Middle frontal gyrus (tissue), 1 donor: ENCODE data around the gene KDM4B.

Source experiments
- DNase-seq: peaks from one replicate; pipeline ENCODE4 v3.0.0-alpha.2; 2015; ENCODE audit warnings: low spot score; ENCODE audit errors: extremely low spot score

Gene KDM4B

GRCh38 chr19:5048727-5049553 lies 80.0 kb downstream of the KDM4B start:
- DNase-seq: no peak

DNA sequence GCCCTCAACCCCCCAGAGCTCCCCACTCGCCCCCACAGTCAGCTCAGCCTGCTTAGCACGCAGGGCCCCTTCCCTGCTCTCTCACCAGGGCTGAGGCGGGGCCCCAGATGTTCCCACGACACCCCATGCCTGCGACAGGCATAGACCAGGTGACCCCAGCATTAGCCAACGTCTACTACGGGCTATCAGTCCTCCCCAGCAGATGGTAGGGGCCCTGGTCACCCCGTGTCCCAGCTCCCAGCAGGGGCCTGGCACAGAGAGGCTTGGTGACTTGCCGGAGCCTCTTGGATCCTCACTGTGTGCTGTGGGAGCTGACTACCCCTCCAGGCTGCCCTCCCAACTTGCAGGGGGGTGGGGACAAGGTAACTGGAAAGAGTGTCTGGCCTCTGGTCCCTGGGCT lies 80.6 kb downstream of the KDM4B start:
- DNase-seq: no peak

- no peak for DNase-seq
Observed at GRCh38 chr19:5050067-5050656, 81.2 kb downstream of the KDM4B start.

DNA sequence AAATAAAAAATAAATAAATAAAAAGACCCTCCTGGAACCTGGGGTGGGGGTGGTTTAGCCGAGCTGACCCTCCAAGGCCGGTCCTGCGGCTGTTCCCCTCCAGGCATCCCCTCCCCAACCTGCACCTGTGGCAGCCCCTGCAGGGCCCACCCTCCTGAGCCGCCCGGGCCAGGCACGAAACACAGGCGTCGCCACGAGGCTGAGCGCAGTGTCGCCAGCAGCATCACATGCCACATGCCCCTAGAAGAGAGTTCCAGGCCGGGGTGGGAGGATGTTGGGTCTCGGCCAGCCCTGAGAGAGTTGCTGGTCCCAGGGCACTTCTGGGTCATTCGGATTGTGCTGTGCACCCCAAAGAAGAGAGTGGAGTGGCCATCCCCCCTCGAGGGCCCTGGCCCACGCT lies 82.0 kb downstream of the KDM4B start:
- DNase-seq: no peak

DNA sequence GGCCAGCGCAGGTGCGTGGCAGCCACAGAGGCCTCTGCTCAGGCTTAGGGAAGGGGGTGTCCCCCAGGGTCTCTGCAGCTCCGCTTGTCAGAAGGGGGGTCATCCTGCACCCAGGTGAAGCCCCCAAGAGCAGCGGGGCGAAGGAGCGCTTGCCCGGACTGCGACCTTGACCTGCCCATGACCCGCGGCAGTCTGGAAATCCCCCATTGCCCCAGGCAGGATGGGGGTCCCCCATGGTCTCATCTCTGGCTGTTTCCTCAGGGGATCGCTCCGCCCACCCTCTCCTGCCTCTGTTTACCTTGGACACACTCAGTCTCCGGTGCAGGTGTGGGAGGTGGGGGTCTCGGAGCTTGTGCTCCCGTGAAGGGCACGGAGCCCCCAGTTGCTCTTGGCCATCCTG lies 82.7 kb downstream of the KDM4B start:
- no peak for DNase-seq

DNA sequence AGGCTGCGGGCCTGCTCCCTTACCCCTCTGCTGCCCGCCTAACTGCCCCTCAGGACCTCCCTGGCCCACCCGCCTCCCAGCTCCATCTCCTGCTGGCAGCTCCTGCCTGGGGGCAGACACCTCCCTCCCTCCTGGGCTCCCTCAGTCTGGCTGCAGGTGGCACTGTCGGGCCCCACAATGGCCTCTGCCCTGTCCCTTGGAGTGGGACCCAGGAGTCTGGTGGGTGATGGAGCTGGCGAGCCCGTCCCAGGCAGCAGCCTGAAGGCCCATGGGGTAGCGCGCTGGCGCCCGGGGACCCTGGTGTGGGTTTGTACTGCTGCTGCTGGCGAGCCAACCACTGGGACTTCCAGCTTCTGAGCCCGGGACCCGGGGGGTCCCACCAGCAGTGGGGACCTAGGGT lies 83.6 kb downstream of the KDM4B start:
- DNase-seq: no peak

GRCh38 chr19:5052945-5053485 lies 84.1 kb downstream of the KDM4B start:
- no peak for DNase-seq

DNA sequence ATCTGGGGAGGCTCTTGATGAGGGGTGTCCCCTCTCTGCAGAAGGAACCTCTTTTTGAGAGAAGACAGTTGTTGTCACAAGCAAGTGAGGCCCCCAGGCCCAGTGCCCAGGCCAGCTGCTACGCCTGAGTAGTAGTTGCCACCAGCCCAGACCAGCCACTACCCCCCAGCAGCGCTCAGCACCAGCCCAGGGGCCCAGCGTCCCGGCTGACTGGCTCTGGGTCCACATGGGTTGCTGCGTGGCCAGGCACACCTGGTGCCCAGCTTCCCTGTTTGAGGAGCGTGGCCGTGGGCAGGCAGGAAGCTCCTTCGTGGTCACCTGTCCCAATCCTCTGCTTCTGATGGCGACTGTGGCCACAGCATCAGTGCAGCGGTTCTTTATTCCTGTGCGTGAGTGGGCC lies 84.7 kb downstream of the KDM4B start:
- DNase-seq: no peak

DNA sequence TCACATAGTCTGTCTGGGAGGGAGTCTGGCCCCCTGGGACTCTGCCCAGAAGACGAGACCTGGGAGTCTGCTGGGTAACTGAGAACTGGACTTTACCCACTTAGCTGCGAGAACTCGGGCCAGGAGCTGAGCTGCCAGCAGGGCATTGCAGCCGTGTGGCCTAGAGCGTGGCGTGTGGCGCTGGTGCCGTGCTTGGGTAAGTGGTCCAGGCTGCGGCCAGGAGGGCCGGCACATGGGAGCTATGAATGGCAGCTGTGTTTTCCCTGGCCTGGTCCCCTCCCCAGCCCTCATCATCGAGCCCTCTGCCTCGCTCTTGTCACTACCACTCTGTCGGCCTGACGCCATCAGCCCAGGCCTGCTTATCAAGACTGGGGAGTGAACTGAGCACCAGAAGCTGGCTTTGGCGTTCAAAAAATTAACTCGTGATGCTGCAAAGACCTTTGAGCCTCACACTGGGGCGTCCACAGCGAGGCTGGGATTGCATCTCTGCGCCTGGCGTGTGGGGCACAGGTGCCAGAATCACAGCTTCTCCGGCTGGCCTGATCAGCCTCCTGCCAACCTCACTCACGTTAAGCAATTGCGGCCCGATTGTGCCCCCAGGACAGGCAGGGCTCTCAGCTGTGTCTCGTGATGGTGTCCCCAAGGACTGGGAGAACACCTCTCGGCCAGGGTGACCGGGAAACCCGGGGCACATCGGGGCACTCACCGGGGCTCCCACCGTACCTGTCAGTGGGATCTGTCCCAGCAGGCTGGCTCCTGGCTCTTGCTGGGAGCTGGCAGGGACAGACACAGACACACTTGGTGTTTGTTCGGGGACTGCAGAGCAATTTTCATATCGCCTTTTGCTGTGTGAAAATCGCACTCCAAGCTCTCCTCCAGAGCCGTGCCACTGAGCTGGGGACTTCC lies 85.9 kb downstream of the KDM4B start:
- DNase-seq: no peak

DNA sequence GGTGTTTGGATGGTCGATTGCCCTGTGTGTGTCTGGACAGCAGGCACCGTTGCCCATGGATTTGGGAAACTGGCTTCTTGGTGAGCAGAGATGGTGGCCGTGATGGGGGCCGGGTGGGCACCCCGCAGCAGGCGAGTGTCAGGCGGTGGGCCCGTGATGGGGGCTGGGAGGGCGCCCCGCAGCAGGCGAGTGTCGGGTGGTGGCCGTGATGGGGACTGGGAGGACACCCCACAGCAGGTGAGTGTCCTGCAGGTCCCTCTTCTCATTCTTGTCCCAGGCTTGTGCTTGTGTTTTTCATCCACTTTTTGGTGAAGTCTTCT lies 86.5 kb downstream of the KDM4B start:
- no peak for DNase-seq

GRCh38 chr19:5057860-5058259 lies 88.9 kb downstream of the KDM4B start:
- no peak for DNase-seq

DNA sequence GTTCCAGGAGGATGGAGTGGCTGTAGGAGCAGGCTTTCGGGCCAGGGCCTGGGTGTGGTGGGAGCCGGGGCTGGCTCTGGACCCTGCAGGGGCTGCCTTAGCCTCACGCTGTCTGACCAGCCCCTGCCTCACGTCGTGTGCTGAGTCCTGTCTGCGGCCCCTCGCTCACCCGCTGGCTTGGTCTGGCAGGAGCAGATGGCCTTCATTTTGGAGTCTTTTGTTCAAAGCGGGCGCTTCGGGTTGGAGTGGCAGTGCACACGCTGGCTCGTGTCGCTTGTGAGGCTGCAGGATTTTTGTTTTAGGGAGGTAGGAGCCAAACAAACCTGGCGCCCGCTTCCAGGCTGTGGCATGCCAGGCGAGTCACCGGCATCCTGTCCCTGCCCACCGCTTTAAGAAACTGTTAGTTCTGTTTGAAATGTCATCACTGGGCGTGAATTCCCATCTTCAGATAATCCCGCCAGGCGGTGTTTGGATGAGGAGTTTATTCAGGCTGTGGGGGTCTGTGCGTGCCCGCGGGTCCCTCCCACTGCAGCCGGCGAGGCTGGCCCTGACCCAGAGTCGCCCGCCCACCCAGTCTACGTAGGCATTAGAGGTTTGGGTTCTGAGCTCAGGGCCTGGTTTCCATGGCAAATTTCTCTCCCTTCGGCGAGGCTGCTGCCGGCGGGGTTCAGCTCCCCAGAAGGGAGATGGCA lies 89.8 kb downstream of the KDM4B start:
- DNase-seq: no peak

DNA sequence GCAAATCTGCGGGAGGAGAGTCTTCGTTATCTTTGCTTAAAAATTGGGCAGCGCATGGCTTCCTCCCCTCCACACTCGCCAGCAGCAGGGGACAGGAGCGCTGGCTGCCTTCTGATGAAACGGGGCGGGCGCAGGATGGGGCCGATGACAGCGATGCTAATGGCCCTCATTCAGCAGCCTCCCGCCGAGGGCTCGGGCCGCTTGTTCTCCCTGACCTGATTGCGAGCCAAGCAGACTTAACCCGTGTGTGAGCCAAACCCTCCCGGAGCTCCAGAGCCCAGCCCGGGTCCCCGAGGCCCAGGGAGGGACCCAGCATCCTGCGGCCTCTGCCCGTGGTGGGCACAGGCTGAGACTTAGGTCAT lies 90.3 kb downstream of the KDM4B start:
- DNase-seq: no peak

GRCh38 chr19:5059793-5060192 lies 90.9 kb downstream of the KDM4B start:
- no peak for DNase-seq

GRCh38 chr19:5062195-5062594 lies 93.3 kb downstream of the KDM4B start:
- no peak for DNase-seq

DNA sequence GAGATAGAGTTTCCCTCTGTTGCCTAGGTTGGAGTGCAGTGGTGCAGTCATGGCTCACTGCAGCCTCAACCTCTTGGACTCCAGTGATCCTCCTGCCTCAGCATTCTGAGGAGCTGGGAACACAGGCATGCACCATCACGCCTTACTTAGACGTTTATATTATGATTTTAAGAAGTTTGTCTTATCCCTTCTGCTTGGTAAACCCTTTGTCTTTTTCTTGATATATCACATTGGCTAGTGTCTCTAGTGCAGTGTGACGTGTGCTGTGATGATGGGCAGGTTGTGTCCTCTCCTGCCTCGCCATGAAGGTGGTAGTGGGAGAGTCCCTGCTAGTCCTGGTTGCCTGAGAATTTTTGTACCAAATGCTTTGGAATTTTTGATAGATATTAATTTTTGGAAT lies 93.9 kb downstream of the KDM4B start:
- no peak for DNase-seq

DNA sequence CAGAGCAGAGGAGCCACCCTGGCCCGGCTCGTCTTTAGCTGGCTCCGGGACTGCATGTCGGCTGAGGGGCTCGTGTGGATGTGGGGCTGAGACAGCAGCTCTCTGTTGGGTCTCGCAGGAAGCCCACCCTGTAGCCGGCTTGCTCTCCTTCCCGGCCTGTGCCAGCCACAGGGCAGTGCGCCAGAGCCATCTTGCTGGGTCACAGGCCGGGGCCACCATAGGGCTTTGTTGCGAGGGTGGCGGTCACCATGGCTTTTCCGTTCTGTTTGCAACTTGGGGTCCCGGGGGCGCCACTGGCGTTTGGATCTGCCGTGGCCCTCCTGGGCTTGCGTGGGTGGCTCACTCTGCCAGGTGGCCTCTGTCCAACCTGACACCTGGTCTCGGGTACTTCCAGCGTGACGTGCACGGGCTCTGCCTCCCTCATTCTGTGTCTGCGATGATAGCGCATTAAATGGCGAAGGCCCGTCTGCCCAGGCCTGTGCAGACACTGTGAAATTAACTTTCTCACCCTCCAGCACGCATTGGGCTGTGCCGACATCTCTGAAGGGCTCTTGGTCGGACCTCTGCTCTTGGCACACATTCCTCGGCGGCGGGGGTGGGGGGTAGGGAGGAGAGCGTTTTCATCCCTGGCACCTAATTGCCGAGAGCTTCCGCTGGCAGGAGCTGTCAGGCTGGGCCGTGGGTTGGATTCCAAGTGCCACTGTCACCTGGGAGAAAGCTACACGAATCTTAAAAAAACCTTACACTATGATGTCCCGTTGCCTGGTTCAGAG lies 95.1 kb downstream of the KDM4B start:
- DNase-seq: no peak

- DNase-seq: no peak
Observed at GRCh38 chr19:5064896-5065295, 96.0 kb downstream of the KDM4B start.

- no peak for DNase-seq
Observed at GRCh38 chr19:5065663-5066093, 96.8 kb downstream of the KDM4B start.

GRCh38 chr19:5066768-5067167 lies 97.9 kb downstream of the KDM4B start:
- no peak for DNase-seq

- no peak for DNase-seq
Observed at GRCh38 chr19:5067678-5068077, 98.8 kb downstream of the KDM4B start.
